Inferior parietal cortex (tissue), 1 donor: ENCODE data around the gene TRPM2.

Experiments used
- DNase-seq: peaks from one replicate; pipeline ENCODE4 v3.0.0-alpha.2; 2016; ENCODE audit errors: extremely low spot score

The TRPM2 gene

GRCh38 chr21:44462086-44462833, 108.8 kb downstream of the TRPM2 start:
- no peak for DNase-seq

- DNase-seq: no peak
These were observed 109.4 kb downstream of the TRPM2 start for GRCh38 chr21:44462834-44463200.

- no peak for DNase-seq
These were observed 110.3 kb downstream of the TRPM2 start for GRCh38 chr21:44463724-44464123.

GRCh38 chr21:44464351-44464750, 110.9 kb downstream of the TRPM2 start:
- no peak for DNase-seq

GRCh38 chr21:44466351-44466954, 113.0 kb downstream of the TRPM2 start:
- no peak for DNase-seq

GRCh38 chr21:44466996-44467858, 113.8 kb downstream of the TRPM2 start:
- DNase-seq: no peak

- no peak for DNase-seq
These were observed 114.4 kb downstream of the TRPM2 start for GRCh38 chr21:44467859-44468195.

- DNase-seq: no peak
These were observed 117.9 kb downstream of the TRPM2 start for GRCh38 chr21:44471341-44471740.

- no peak for DNase-seq
These were observed 118.6 kb downstream of the TRPM2 start for GRCh38 chr21:44471996-44472395.

GRCh38 chr21:44473915-44474555, 120.6 kb downstream of the TRPM2 start:
- DNase-seq: no peak

- no peak for DNase-seq
These were observed 121.9 kb downstream of the TRPM2 start for GRCh38 chr21:44475266-44475845.

GRCh38 chr21:44477131-44477530, 123.7 kb downstream of the TRPM2 start:
- DNase-seq: no peak

- DNase-seq: no peak
These were observed 124.3 kb downstream of the TRPM2 start for GRCh38 chr21:44477712-44478111.

- no peak for DNase-seq
These were observed 124.8 kb downstream of the TRPM2 start for GRCh38 chr21:44478124-44478800.

- no peak for DNase-seq
These were observed 125.4 kb downstream of the TRPM2 start for GRCh38 chr21:44478801-44479167.

- DNase-seq: peak; percentile 7
These were observed 126.3 kb downstream of the TRPM2 start for GRCh38 chr21:44479556-44480199.

- DNase-seq: no peak
These were observed 127.0 kb downstream of the TRPM2 start for GRCh38 chr21:44480200-44481053.

GRCh38 chr21:44482581-44483287, 129.3 kb downstream of the TRPM2 start:
- no peak for DNase-seq
